Colonic mucosa (tissue), 4 donors: Measurements from ENCODE around the gene SUMF1. TPM values are rescaled to one million over a fixed set of nuclear protein-coding genes. Genes with fewer than 3 reads are reported as not detected.

Experiments
- DNase-seq: peaks from one replicate; pipeline ENCODE4 v3.0.0-alpha.2; 2020
- H3K27ac ChIP-seq: fragments of 200-600 bp; one replicate; pipeline ENCODE4 v1.8.0; 2021
- H3K27me3 ChIP-seq: fragments of 200-600 bp; one replicate; pipeline ENCODE4 v1.8.0; 2021
- H3K36me3 ChIP-seq: fragments of 200-600 bp; one replicate; pipeline ENCODE4 v1.8.0; 2021
- H3K4me1 ChIP-seq: fragments of 200-600 bp; one replicate; pipeline ENCODE4 v1.8.0; 2021; ENCODE audit warnings: mild to moderate bottlenecking
- H3K4me3 ChIP-seq: fragments of 200-600 bp; one replicate; pipeline ENCODE4 v1.8.0; 2021
- H3K9ac ChIP-seq, 2 donors: one replicate each; pipeline ENCODE4 v1.7.0; 2013; ENCODE audit warnings: control low read depth in 2 of 2, low read depth in 2 of 2, low read length in 2 of 2
- H3K9me3 ChIP-seq: fragments of 200-600 bp; one replicate; pipeline ENCODE4 v1.8.0; 2021
- intact Hi-C: fragments of 100-400 bp; cut with DNase I; formaldehyde crosslinking; loops from one replicate; pipeline ENCODE4 v1.14.1; 2022
- total RNA-seq, 2 donors: library from RNA; stranded (reverse); fragmentation: NEBNext Ultra II Directional in 1 of 2; extraction: Animal tissue kit (Norgen Biotek cat#: 25700) in 1 of 2; gene quantifications; one replicate each; pipeline ENCODE4 v1.2.1, GENCODE V29; 2021
- TF ChIP-seq, protein P1 (sequence below): fragments of 200-600 bp; IDR thresholded peaks from one replicate; pipeline ENCODE4 v1.8.0; 2022; ENCODE audit warnings: antibody characterized with exemption, mild to moderate bottlenecking
- donor health status: healthy.
- donor health status: DM: no; HTN: no; CAD: no.
- donor health status: DM: no; HTN: no; CAD: no.

Gene SUMF1
- total RNA-seq, 2 donors from 2014 or later, result 37.6 to 43.9 TPM

DNA sequence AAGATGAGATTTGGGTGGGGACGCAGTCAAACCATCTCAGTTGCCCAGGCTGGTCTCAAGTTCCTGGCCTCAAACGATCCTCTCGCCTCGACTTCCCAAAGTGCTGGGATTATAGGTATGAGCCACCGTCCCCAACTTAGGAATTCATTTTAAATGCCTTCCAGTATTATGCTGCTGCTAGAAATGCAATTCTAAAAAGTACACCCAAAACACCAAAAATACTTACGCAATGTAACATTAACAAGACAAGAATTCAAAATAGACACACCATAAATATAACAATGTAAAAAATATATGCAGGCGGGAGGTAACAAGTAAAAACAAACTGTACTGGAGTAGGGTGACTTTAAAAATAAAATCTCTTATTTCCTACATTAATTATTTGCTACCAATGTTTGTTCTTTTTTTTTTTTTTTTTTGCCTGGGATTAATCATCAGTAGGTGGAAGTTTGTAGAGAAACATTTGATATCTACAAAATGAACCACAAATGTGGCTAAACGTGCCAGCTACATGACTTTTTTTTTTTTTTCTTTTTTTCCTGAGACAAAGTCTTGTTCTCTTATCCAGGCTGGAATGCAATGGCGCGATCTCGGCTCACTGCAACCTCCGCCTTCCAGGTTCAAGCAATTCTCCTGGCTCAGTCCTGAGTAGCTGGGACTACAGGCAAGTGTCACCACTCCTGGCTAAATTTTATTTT is 107.1 kb downstream of the SUMF1 start:
- no peak for DNase-seq
- Histone ChIP-seq H3K9ac (no peak overlapping the region), H3K36me3 (no peaks in the 10 kb centered on the region), H3K4me3 (no peak overlapping the region), H3K9me3 (no peaks in the 10 kb centered on the region), H3K4me1 (no peaks in the 10 kb centered on the region), H3K27me3 (no peaks in the 10 kb centered on the region), H3K27ac (no peak overlapping the region)
- intact Hi-C loops, result no loop called here
- TF ChIP-seq, protein P1, sequence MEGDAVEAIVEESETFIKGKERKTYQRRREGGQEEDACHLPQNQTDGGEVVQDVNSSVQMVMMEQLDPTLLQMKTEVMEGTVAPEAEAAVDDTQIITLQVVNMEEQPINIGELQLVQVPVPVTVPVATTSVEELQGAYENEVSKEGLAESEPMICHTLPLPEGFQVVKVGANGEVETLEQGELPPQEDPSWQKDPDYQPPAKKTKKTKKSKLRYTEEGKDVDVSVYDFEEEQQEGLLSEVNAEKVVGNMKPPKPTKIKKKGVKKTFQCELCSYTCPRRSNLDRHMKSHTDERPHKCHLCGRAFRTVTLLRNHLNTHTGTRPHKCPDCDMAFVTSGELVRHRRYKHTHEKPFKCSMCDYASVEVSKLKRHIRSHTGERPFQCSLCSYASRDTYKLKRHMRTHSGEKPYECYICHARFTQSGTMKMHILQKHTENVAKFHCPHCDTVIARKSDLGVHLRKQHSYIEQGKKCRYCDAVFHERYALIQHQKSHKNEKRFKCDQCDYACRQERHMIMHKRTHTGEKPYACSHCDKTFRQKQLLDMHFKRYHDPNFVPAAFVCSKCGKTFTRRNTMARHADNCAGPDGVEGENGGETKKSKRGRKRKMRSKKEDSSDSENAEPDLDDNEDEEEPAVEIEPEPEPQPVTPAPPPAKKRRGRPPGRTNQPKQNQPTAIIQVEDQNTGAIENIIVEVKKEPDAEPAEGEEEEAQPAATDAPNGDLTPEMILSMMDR, result no peak

DNA sequence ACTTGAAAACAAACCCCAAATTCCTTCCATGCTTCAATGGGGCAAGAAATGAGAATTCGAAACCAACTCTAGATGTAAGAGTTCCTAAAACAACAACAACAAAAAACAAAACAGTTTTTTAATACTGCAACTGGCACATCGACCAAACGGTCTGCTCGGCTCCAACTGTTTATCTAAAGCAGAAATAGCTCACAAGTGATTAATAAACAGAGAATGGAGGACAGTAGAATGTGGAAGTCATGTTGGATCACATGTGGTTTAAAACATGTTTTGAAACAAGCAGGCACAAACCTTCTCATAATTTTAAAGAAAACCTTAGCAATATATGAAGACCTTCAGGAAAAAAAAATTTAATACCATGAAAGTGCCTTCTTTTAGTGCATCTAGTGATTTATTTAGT is 108.8 kb downstream of the SUMF1 start:
- intact Hi-C loops, result no loop called here
- Histone ChIP-seq H3K9ac (no peak overlapping the region), H3K4me3 (no peak overlapping the region), H3K27me3 (no peaks in the 10 kb centered on the region), H3K4me1 (no peaks in the 10 kb centered on the region), H3K9me3 (no peaks in the 10 kb centered on the region), H3K27ac (no peak overlapping the region), H3K36me3 (no peaks in the 10 kb centered on the region)
- DNase-seq, result no peak
- TF ChIP-seq, protein P1, result no peak

DNA sequence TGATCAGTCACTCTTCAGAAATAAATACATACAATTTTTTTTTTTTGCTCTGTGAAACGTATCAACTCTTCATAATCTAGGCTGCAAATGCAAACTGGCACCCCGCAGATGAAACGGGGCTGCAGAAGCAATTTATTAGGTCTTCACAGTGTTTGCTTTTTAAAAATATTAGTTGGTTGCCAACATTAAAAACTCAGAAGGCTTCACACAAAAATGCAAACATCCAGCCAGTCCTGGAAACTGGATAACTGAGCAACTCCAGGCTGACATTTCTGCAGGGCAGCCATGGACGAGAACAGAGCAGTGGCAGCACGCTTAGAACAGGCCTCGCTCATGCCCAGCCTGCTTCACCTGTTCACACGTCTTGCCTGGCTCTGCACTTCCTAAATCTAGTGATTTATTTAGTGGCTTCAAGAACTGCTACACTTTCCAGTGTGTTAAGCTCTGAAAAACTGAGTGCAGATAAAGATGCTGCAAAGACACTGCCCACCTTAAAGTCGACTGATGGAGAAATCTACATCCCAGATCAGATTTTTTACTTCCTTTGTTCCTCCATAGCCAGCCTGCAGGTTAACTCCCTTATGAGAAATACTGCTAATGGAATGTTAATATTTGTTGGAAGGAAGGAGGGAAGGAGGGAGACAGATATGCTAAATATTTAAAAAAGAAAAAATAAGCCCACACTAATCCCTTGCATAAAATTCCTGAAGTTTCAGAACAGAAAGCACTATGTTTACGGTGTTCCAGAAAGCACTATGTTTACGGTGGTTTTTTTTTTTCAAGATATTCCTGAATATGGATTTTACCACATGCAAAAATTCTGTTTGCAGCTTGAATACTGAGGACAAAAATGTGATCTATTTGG is 110.3 kb downstream of the SUMF1 start:
- DNase-seq, result no peak
- intact Hi-C loops, result no loop called here
- no peaks in the 10 kb centered on the region for H3K4me1 ChIP-seq
- no peaks in the 10 kb centered on the region for H3K9me3 ChIP-seq
- TF ChIP-seq, protein P1, result no peak
- no peaks in the 10 kb centered on the region for H3K36me3 ChIP-seq
- no peak overlapping the region for H3K4me3 ChIP-seq
- H3K9ac ChIP-seq, result no peak overlapping the region
- no peaks in the 10 kb centered on the region for H3K27me3 ChIP-seq
- no peak overlapping the region for H3K27ac ChIP-seq

DNA sequence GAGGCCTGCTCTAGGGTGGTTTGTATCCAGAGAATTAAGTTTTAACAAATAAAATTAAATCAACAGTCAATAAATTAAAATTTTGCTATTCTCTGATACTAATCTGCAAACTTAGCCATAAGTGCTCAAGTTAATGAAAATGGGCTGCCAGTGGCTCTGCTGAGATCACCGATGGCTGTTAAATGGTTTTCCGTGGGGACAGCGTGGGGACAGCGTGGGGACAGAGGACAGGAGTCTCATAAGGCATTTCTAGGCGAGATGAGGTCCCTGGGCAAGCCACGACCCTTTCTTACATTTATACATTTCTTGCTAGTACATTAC is 110.9 kb downstream of the SUMF1 start:
- Histone ChIP-seq H3K27ac (no peak overlapping the region), H3K36me3 (no peaks in the 10 kb centered on the region), H3K4me1 (no peaks in the 10 kb centered on the region), H3K9me3 (no peaks in the 10 kb centered on the region), H3K9ac (no peak overlapping the region), H3K4me3 (no peak overlapping the region), H3K27me3 (no peaks in the 10 kb centered on the region)
- DNase-seq, result no peak
- TF ChIP-seq, protein P1, result no peak
- intact Hi-C loops, result no loop called here

DNA sequence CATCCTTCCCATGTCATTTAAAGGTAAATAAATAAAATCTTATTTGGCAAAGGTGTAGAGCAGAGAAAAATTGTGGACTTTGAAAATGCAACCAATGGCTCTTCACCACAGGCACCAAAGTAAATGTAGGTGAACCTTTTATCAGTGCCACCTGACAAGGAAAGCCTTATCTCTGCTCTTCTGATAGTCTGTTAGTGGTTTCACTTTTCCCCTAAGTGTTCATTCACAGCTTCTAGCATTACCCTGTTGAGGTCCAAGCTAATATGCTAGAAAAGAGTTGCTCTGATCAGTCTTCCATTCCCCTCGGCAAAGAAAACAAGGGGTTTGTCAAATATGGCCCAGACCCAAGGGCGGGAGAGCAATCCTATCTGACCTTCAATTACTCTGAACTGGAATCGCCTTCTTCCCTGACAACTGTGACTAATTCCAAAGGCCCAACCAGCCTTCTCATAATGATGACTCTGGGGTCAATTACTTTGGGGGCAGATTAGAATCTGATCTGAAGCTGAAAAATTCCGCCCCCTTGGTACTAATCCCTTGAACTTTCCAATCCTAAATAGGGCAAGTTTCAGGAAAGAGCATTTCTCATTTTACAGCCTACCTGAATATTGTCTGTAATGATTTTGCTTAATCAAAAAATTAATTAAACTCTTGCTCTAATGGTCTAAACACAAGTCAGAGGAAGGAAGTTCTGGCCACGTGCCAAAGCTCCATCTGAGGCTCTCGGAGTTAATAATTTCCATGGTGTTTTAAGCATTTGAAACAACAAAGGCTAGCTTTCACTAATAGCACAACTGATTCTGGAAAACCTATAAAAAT is 111.5 kb downstream of the SUMF1 start:
- TF ChIP-seq, protein P1, result no peak
- no peaks in the 10 kb centered on the region for H3K9me3 ChIP-seq
- H3K4me3 ChIP-seq, result no peak overlapping the region
- no peaks in the 10 kb centered on the region for H3K27me3 ChIP-seq
- intact Hi-C loops, result no loop called here
- no peak for DNase-seq
- no peaks in the 10 kb centered on the region for H3K4me1 ChIP-seq
- H3K27ac ChIP-seq, result no peak overlapping the region
- H3K36me3 ChIP-seq, result no peaks in the 10 kb centered on the region
- no peak overlapping the region for H3K9ac ChIP-seq
